ENCODE results near the gene ARL5A.
"Not testable (repeated sequence)": the region's sequence is repeated elsewhere in the genome, so short reads cannot be mapped to it uniquely, and the experiment has no call there.

The ARL5A gene

GRCh38 chr2:151796774-151797173 is 31.4 kb downstream of the ARL5A start:
- DNase-seq (ENCODE audit: low read depth in 4 of 4, low spot score in 1 of 4) = no peak

GRCh38 chr2:151795646-151796240 is 32.5 kb downstream of the ARL5A start:
- no peak for DNase-seq (ENCODE audit: low read depth in 4 of 4, low spot score in 1 of 4)

- not testable (repeated sequence) for DNase-seq (ENCODE audit: low read depth in 4 of 4, low spot score in 1 of 4)
These were observed 33.8 kb downstream of the ARL5A start for GRCh38 chr2:151794422-151794821.

- DNase-seq (ENCODE audit: low read depth in 4 of 4, low spot score in 1 of 4) = no peak
These were observed 35.1 kb downstream of the ARL5A start for GRCh38 chr2:151793123-151793522.

- DNase-seq (ENCODE audit: low read depth in 4 of 4, low spot score in 1 of 4) = no peak
These were observed 35.6 kb downstream of the ARL5A start for GRCh38 chr2:151792589-151792988.

- DNase-seq (ENCODE audit: low read depth in 4 of 4, low spot score in 1 of 4) = no peak
These were observed 36.7 kb downstream of the ARL5A start for GRCh38 chr2:151791545-151791944.

- no peak for DNase-seq (ENCODE audit: low read depth in 4 of 4, low spot score in 1 of 4)
These were observed 37.5 kb downstream of the ARL5A start for GRCh38 chr2:151790689-151791088.

- no peak for DNase-seq (ENCODE audit: low read depth in 4 of 4, low spot score in 1 of 4)
These were observed 39.0 kb downstream of the ARL5A start for GRCh38 chr2:151789055-151789834.

- DNase-seq (ENCODE audit: low read depth in 4 of 4, low spot score in 1 of 4) = no peak
These were observed 41.7 kb downstream of the ARL5A start for GRCh38 chr2:151786483-151786882.

GRCh38 chr2:151786077-151786476 is 42.1 kb downstream of the ARL5A start:
- DNase-seq (ENCODE audit: low read depth in 4 of 4, low spot score in 1 of 4) = no peak

- DNase-seq (ENCODE audit: low read depth in 4 of 4, low spot score in 1 of 4) = no peak
These were observed 45.1 kb downstream of the ARL5A start for GRCh38 chr2:151783133-151783520.

GRCh38 chr2:151782378-151783132 is 45.7 kb downstream of the ARL5A start:
- no peak for DNase-seq (ENCODE audit: low read depth in 4 of 4, low spot score in 1 of 4)

GRCh38 chr2:151781642-151782041 is 46.6 kb downstream of the ARL5A start:
- DNase-seq (ENCODE audit: low read depth in 4 of 4, low spot score in 1 of 4) = no peak

- no peak for DNase-seq (ENCODE audit: low read depth in 4 of 4, low spot score in 1 of 4)
These were observed 47.3 kb downstream of the ARL5A start for GRCh38 chr2:151780938-151781337.

GRCh38 chr2:151777935-151778334 is 50.3 kb downstream of the ARL5A start:
- no peak for DNase-seq (ENCODE audit: low read depth in 4 of 4, low spot score in 1 of 4)

GRCh38 chr2:151777487-151777886 is 50.7 kb downstream of the ARL5A start:
- no peak for DNase-seq (ENCODE audit: low read depth in 4 of 4, low spot score in 1 of 4)

- DNase-seq (ENCODE audit: low read depth in 4 of 4, low spot score in 1 of 4) = no peak
These were observed 51.9 kb downstream of the ARL5A start for GRCh38 chr2:151776367-151776766.

- no peak for DNase-seq (ENCODE audit: low read depth in 4 of 4, low spot score in 1 of 4)
These were observed 53.0 kb downstream of the ARL5A start for GRCh38 chr2:151775057-151775740.

- DNase-seq (ENCODE audit: low read depth in 4 of 4, low spot score in 1 of 4) = no peak
These were observed 53.7 kb downstream of the ARL5A start for GRCh38 chr2:151774506-151774905.

GRCh38 chr2:151771599-151772358 is 56.4 kb downstream of the ARL5A start:
- no peak for DNase-seq (ENCODE audit: low read depth in 4 of 4, low spot score in 1 of 4)

- no peak for DNase-seq (ENCODE audit: low read depth in 4 of 4, low spot score in 1 of 4)
These were observed 57.2 kb downstream of the ARL5A start for GRCh38 chr2:151770995-151771394.

All from stimulated activated CD4-positive, alpha-beta T cell treated with anti-CD3 and anti-CD28 coated beads, Interleukin-1b, Interleukin-23, amount 100 ng/mL, for 24 hours (primary cell).